Activated naive CD8-positive, alpha-beta T cell treated with anti-CD3 and anti-CD28 coated beads, Interleukin-2, amount 50 U/mL, for 24 hours (primary cell): Measurements from ENCODE around the gene PRELID2.
"Not testable (repeated sequence)": the region's sequence is repeated elsewhere in the genome, so short reads cannot be mapped to it uniquely, and the experiment has no call there.

ENCODE experiments used
- ATAC-seq: fragments of 150-1000 bp; cut with Tn5 transposase; one replicate; pipeline ENCODE4 v1.10.0; 2021
- DNase-seq: peaks from one replicate; pipeline ENCODE4 v3.0.0; 2021
- H3K27ac Mint-ChIP-seq: one replicate; pipeline ENCODE4 v1.8.0; 2021; ENCODE audit warnings: mild to moderate bottlenecking, mixed read lengths
- H3K27me3 Mint-ChIP-seq: one replicate; pipeline ENCODE4 v1.8.0; 2021; ENCODE audit warnings: mixed read lengths
- H3K36me3 Mint-ChIP-seq: one replicate; pipeline ENCODE4 v1.8.0; 2021; ENCODE audit warnings: low read depth, mixed read lengths
- H3K4me1 Mint-ChIP-seq: one replicate; pipeline ENCODE4 v1.8.0; 2021; ENCODE audit warnings: mixed read lengths
- H3K4me3 Mint-ChIP-seq: one replicate; pipeline ENCODE4 v1.8.0; 2021; ENCODE audit warnings: mild to moderate bottlenecking, moderate library complexity, mixed read lengths
- H3K9me3 Mint-ChIP-seq: one replicate; pipeline ENCODE4 v1.8.0; 2021; ENCODE audit warnings: mixed read lengths

Gene PRELID2

DNA sequence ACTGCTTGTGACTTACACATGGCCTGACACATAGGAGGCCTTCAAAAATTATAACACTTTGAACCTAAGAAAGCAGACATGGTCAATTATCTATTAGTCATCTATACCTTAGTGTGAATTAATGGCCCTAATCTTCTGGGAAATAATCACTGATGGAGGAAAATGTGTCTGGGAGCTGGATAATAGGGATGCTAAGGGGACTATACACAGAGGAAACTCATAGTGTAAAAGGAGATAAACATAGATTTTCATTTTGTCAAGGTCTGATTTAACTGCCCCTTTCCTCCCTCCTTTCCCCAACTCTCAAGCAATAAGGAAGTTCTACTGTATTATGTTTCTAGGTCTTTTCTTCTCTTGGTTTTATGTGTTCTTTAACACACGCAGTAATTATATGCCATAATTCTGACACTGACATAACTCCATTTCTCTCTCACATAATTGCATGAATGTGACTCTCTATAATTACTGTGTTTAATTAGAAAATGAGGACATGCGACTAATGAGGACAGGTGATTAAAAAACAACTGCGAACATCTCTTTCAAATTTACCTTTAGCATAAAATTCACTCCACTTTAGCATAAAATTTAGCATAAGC, 18.7 kb upstream of the PRELID2 start:
- no peak for DNase-seq
- Mint-ChIP-seq H3K4me1 (no peaks in the 10 kb centered on the region), H3K9me3 (no peaks in the 10 kb centered on the region), H3K27me3 (peaks cover 6% of the 10 kb centered on the region), H3K27ac (no peak overlapping the region), H3K4me3 (no peak overlapping the region), H3K36me3 (no peaks in the 10 kb centered on the region)
- ATAC-seq = no peak

GRCh38 chr5:145852990-145853389, 17.8 kb upstream of the PRELID2 start:
- Mint-ChIP-seq H3K27ac (no peak overlapping the region), H3K36me3 (no peaks in the 10 kb centered on the region), H3K9me3 (no peaks in the 10 kb centered on the region), H3K4me1 (no peaks in the 10 kb centered on the region), H3K27me3 (peaks cover 6% of the 10 kb centered on the region), H3K4me3 (no peak overlapping the region)
- DNase-seq (no peak), ATAC-seq (no peak)

- ATAC-seq (no peak), DNase-seq (no peak)
- Mint-ChIP-seq H3K9me3 (no peaks in the 10 kb centered on the region), H3K27ac (no peak overlapping the region), H3K36me3 (no peaks in the 10 kb centered on the region), H3K27me3 (peaks cover 2% of the 10 kb centered on the region), H3K4me3 (no peak overlapping the region), H3K4me1 (no peaks in the 10 kb centered on the region)
These were observed 13.7 kb upstream of the PRELID2 start for GRCh38 chr5:145848854-145849253.

- no peak for DNase-seq
- H3K4me1 Mint-ChIP-seq = no peaks in the 10 kb centered on the region
- no peak for ATAC-seq
These were observed 12.7 kb upstream of the PRELID2 start for GRCh38 chr5:145847499-145848497.

DNA sequence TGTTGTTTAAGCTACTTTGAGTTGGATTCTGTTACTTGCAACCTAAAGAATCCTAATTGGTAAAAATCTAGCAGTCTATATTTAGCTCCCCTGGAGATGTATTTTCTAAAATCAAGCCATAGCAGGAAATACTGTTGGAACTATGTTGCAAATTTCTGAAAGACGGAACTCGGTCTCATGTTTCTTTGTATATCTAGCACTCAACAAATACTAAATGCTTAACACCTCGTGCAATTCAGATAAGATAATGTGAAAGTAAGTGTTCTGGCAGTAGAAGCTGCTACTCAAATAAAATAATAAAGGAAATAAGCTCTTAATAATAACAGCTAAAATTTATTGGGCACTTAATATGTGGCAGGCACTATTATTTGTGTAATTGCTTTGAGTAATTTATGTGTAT, 10.9 kb upstream of the PRELID2 start:
- DNase-seq (no peak), ATAC-seq (no peak)
- no peaks in the 10 kb centered on the region for H3K36me3 Mint-ChIP-seq
- no peaks in the 10 kb centered on the region for H3K9me3 Mint-ChIP-seq
- H3K27ac Mint-ChIP-seq = no peak overlapping the region
- no peak overlapping the region for H3K4me3 Mint-ChIP-seq
- no peaks in the 10 kb centered on the region for H3K4me1 Mint-ChIP-seq
- H3K27me3 Mint-ChIP-seq = no peaks in the 10 kb centered on the region

More at GRCh38 chr5:145847499-145848497, 12.7 kb upstream of the PRELID2 start:
- H3K27me3 Mint-ChIP-seq = peaks cover 2% of the 10 kb centered on the region
- no peak overlapping the region for H3K27ac Mint-ChIP-seq
- no peaks in the 10 kb centered on the region for H3K36me3 Mint-ChIP-seq
- no peaks in the 10 kb centered on the region for H3K9me3 Mint-ChIP-seq
- H3K4me3 Mint-ChIP-seq = no peak overlapping the region

DNA sequence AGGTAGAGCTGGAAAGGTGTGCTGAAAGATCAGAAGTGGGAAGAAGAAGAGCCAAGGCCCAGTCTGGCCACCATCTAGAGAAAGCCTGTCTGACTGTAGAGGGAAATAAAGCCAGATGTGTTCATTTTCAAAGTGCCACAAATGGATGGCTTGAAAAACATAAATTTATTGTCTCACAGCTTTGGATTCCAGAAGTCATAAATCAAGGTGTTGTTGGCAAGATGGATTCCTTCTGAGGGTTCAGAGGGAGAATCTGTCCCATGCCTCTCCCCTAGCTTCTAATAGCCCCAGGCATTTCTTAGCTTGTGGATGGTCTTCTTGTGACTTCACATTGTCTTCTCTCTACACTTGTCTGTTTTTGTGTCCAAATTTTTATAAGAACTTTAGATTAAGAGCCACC, 6.2 kb upstream of the PRELID2 start:
- DNase-seq (no peak), ATAC-seq (no peak)
- peaks cover 9% of the 10 kb centered on the region for H3K27me3 Mint-ChIP-seq
- peaks cover 2% of the 10 kb centered on the region for H3K4me1 Mint-ChIP-seq
- no peaks in the 10 kb centered on the region for H3K9me3 Mint-ChIP-seq
- H3K4me3 Mint-ChIP-seq = no peak overlapping the region
- no peaks in the 10 kb centered on the region for H3K36me3 Mint-ChIP-seq
- H3K27ac Mint-ChIP-seq = no peak overlapping the region

DNA sequence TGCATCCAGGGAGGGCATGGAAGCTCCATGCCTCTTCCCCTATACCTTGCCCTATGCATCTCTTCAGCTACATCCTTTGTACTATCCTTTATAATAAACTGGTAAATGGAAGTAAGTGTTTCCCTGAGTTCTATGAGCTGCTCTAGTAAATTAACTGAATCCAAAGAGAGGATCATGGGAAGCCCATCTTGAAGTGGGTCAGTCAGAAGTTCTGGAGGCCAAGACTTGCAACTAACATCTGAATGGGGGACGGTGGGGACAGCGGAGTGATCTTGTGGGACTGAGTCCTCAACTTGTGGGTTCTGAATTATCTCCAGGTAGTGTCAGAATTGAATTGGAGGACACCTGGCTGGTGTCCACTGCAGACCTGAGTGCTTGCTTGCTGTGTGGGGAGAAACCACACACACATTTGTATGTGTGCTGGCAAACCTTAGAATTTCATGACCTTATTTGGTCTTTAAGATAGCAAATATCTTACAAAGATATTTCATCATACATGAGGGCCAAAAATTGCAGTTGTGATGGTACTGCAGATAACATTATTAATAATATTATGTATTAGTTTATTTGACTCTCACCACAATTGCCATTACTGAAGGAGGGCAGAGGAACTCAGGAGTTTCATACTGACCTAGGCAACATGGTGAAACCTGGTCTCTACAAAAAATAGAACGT, 5.5 kb upstream of the PRELID2 start:
- Mint-ChIP-seq H3K27ac (no peak overlapping the region), H3K36me3 (no peaks in the 10 kb centered on the region), H3K4me1 (peaks cover 2% of the 10 kb centered on the region), H3K27me3 (peaks cover 10% of the 10 kb centered on the region), H3K9me3 (no peaks in the 10 kb centered on the region), H3K4me3 (no peak overlapping the region)
- ATAC-seq = no peak
- no peak for DNase-seq

- Mint-ChIP-seq H3K27me3 (peaks cover 14% of the 10 kb centered on the region), H3K4me3 (no peak overlapping the region), H3K9me3 (no peaks in the 10 kb centered on the region), H3K4me1 (peaks cover 2% of the 10 kb centered on the region), H3K27ac (no peak overlapping the region), H3K36me3 (no peaks in the 10 kb centered on the region)
- ATAC-seq (no peak), DNase-seq (no peak)
These were observed 3.1 kb upstream of the PRELID2 start for GRCh38 chr5:145838276-145838675.

DNA sequence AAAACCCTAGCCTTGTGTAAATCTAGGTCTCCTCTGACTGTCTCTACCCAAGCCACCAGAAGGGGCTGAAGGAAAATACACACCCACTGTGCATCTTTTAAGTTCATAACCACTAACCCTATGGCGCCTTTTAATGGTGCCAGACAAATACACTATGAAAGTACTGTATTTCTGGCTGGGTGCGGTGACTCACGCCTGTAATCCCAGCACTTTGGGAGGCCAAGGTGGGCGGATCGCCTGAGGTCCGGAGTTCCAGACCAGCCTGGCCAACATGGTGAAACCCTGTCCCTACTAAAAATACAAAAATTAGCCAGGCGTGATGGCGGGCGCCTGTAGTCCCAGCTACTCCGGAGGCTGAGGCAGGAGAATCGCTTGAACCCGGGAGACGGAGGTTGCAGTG, 1.1 kb upstream of the PRELID2 start:
- peaks cover 14% of the 10 kb centered on the region for H3K27me3 Mint-ChIP-seq
- H3K36me3 Mint-ChIP-seq, H3K4me1 Mint-ChIP-seq, H3K9me3 Mint-ChIP-seq, H3K4me3 Mint-ChIP-seq, ATAC-seq, H3K27ac Mint-ChIP-seq, DNase-seq: not testable (repeated sequence)

DNA sequence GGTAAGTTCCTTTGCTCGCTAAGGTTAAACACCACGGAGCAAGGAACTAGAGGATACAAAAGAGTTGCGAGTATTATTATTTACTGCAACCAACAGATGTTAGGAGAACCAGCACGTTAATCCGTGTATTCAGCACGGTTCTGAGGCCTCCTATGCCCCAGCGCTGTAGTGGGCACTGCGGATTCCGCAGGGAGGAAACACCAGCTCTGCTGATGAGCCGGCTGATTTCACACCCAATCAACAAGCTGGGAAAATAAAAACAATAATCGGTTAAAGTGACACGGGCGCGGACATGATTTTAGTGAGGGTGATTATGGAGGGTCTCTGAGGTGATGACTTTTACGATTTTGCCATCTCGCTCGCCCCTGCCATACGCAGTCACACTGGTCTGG, 702 bp upstream of the PRELID2 start:
- no peak for DNase-seq
- Mint-ChIP-seq H3K27ac (no peak overlapping the region), H3K4me1 (peaks cover 2% of the 10 kb centered on the region), H3K9me3 (no peaks in the 10 kb centered on the region), H3K27me3 (peaks cover 14% of the 10 kb centered on the region), H3K36me3 (no peaks in the 10 kb centered on the region), H3K4me3 (peak overlapping the region; percentile 54)
- no peak for ATAC-seq

GRCh38 chr5:145834554-145834916, 607 bp downstream of the PRELID2 start:
- ATAC-seq = no peak
- DNase-seq = no peak
- H3K27me3 Mint-ChIP-seq = peaks cover 14% of the 10 kb centered on the region
- H3K27ac Mint-ChIP-seq = no peak overlapping the region
- H3K36me3 Mint-ChIP-seq = no peaks in the 10 kb centered on the region
- H3K4me3 Mint-ChIP-seq = peak overlapping the region; percentile 30
- H3K4me1 Mint-ChIP-seq = peaks cover 2% of the 10 kb centered on the region
- H3K9me3 Mint-ChIP-seq = no peaks in the 10 kb centered on the region

DNA sequence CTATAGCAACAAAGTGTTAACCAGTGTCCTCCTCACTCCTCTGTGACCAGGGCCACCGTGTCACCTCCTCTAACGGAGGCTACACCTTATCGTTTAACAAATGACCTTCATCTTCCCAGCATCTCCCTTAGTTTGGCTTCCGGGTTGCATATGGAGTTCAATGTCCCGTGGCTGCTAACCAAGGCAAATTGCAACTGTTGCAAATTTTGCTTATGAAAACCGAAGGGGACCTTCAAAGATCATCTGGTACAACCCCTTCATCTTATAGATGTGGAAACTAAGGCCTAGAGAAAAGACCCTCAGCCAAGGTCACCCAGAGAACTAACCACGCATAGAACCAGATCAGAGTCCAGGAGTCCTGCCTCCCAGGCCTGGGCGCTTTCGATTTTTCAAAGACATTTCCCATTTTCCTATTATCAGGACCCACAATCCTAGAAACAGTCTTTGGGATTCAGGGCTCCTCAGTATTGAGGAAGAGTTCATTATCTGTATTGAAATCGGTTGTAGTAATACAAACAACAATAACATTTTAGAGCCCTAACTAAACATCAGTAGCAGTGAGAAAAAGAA, 1.4 kb downstream of the PRELID2 start:
- DNase-seq = no peak
- Mint-ChIP-seq H3K9me3 (no peaks in the 10 kb centered on the region), H3K27ac (no peak overlapping the region), H3K4me3 (no peak overlapping the region), H3K27me3 (peaks cover 13% of the 10 kb centered on the region), H3K4me1 (peaks cover 2% of the 10 kb centered on the region), H3K36me3 (no peaks in the 10 kb centered on the region)
- no peak for ATAC-seq

- no peak for DNase-seq
These were observed 4.5 kb downstream of the PRELID2 start for GRCh38 chr5:145830594-145830993.

GRCh38 chr5:145829708-145830361, 5.3 kb downstream of the PRELID2 start:
- Mint-ChIP-seq H3K4me3 (no peak overlapping the region), H3K9me3 (no peaks in the 10 kb centered on the region), H3K36me3 (no peaks in the 10 kb centered on the region), H3K27ac (no peak overlapping the region), H3K4me1 (no peaks in the 10 kb centered on the region), H3K27me3 (peaks cover 3% of the 10 kb centered on the region)
- ATAC-seq = no peak
- no peak for DNase-seq

More at GRCh38 chr5:145830594-145830993, 4.5 kb downstream of the PRELID2 start:
- H3K4me3 Mint-ChIP-seq = no peak overlapping the region
- no peaks in the 10 kb centered on the region for H3K9me3 Mint-ChIP-seq
- H3K4me1 Mint-ChIP-seq = no peaks in the 10 kb centered on the region
- no peaks in the 10 kb centered on the region for H3K36me3 Mint-ChIP-seq
- ATAC-seq = no peak
- peaks cover 4% of the 10 kb centered on the region for H3K27me3 Mint-ChIP-seq
- H3K27ac Mint-ChIP-seq = no peak overlapping the region
